D721Med (cell line): ENCODE results near the gene CX3CR1.

ENCODE experiments used
- DNase-seq: peaks from one replicate; pipeline ENCODE4 v3.0.0; 2011; ENCODE audit warnings: low spot score; ENCODE audit not compliant: insufficient read length
- FAIRE-seq: peaks from 2 replicates; lab custom pipeline; 2011; peaks lifted over from hg19 to GRCh38; lab: Jason Lieb, UNC
- CTCF ChIP-seq: IDR thresholded peaks from 2 replicates; pipeline ENCODE4 v1.5.1; 2012; ENCODE audit warnings: mild to moderate bottlenecking, control low read depth; ENCODE audit not compliant: insufficient read depth; ENCODE audit errors: missing control alignments

Gene CX3CR1

DNA sequence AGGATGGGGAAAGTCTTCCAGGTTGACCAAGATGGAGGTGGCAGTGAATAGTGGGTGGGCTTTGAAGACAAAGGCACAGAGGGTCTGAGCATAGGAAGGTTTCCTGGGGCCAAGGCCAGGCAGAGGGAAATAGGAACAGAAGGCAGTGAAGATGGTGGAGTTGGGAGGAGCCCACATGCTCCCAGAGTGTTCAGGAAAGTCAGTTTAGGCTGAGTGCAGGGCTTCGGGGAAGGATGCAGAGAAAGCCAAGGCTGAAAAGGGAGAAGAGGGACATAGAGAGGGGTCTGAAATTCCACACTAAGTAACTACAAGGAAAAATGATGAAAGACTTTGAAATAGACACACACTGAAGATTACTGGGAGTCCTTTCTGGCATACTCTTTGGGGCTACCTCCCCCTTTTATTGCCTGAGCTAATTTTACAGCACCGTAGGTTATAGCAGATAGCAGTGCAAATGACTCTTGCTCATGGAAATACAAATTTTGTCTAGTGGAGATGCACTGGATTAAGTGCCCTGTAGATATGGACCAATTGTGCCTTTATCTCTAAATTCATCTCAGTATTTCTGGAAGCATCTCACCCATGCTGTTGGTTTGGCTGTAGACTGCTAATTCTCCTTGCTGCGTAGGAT, 3.8 kb downstream of the CX3CR1 start:
- FAIRE-seq (no peak), DNase-seq (no peak)
- TF ChIP-seq CTCF, result no peak

DNA sequence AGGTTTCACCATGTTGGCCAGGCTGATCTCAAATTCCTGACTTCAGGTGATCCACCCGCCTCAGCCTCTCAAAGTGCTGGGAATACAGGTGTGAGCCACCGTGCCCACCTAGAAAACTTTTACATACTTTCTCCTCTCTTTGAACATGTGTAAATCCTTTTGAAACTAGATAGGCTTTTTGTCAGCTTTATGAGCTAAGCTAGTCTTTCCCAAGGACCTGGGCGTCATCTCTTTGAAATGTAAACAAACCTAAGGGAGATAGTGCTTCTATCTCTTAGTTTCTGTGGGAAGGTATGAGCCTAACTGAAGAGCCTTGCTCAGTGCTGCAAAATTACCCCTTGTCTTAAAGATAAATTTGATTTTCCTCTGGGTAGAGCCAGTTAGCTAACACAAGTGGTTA, 4.8 kb downstream of the CX3CR1 start:
- DNase-seq (no peak), FAIRE-seq (no peak)
- TF ChIP-seq CTCF, result no peak

DNA sequence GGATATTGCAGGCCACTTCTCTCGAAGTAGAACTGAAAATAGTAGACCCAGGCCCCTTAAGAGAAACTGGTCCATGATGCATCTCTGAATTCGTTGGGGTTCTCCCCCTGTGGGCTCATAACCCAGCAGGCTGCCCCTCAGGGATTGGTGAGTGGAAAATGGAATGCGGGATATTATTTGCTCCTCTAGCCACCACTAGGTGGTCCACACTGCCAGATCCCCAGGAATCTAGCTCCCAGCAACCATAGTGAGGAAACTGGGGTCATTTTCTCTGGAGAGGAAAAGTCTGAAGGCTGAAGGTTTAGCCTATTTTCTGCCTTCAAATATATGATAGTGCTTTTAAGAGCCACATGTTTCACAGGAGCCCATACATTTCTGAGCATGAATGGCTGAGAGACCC, 6.7 kb downstream of the CX3CR1 start:
- FAIRE-seq, result no peak
- TF ChIP-seq CTCF, result no peak
- no peak for DNase-seq

- DNase-seq, result no peak
- FAIRE-seq, result no peak
- no peak for TF ChIP-seq CTCF
Observed at GRCh38 chr3:39272191-39272590, 7.6 kb downstream of the CX3CR1 start.

DNA sequence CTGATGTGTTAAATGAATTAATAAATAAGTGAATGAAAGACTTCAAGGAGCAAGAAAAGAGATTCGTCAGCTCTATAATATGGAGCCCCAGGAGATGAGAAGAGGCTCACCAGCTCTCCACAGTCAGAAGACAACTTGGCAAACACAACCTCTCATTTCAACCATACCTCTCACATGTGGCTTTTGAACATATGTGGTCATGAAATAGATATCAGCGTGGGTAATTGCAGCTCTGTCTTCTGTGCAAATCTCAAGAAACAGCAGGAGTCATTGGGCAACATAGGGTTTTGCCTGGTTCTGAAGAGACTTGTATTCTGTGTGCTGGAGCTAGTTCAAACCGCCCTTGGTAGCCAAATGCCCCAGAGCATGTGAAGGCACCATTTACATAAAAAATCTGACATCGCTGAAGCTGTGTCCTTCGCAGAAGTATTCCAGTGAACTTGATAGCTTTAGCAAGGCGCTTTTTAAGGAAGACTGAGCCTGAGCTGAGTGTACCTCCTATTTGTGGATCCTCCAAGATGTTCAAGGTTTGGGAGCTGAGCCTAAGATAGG, 8.4 kb downstream of the CX3CR1 start:
- no peak for DNase-seq
- FAIRE-seq, result no peak
- TF ChIP-seq CTCF, result no peak

DNA sequence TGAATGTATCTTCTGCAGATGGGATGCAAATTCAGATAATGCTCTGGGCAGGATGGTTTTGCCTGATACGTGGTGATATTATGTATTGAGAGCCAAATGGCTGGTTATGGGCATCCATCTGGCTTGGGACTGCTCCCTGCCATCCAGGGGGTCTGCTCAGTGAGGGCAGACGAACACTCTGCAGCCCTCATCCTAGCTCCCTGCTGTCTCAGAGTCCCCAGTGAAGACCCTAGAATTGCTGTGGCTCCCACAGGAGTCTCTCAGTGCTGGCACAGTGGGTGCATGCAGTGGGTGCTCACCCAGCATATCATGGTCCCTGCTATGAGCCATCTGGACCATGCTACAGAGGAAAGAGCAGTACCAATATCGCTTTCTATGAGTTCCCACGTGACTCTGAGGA, 10.3 kb downstream of the CX3CR1 start:
- TF ChIP-seq CTCF, result no peak
- FAIRE-seq (no peak), DNase-seq (no peak)

- FAIRE-seq (no peak), DNase-seq (no peak)
- TF ChIP-seq CTCF, result no peak
Observed at GRCh38 chr3:39268549-39268900, 11.3 kb downstream of the CX3CR1 start.
